Type B pancreatic cell (in vitro differentiated cells): ENCODE data around the gene LEPR. TPM values are rescaled to one million over a fixed set of nuclear protein-coding genes. Genes with fewer than 3 reads are reported as not detected.

ENCODE experiments used
- DNase-seq: peaks from one replicate; pipeline ENCODE4 v3.0.0; 2021; ENCODE audit warnings: mixed read lengths; ENCODE audit not compliant: unreplicated experiment; ENCODE audit errors: extremely low spot score
- H3K27ac Mint-ChIP-seq: 2 replicates; pipeline ENCODE4 v1.8.0; 2021; ENCODE audit warnings: mild to moderate bottlenecking, mixed read lengths
- H3K27me3 Mint-ChIP-seq: 2 replicates; pipeline ENCODE4 v1.8.0; 2021; ENCODE audit warnings: mixed read lengths
- H3K36me3 Mint-ChIP-seq: 2 replicates; pipeline ENCODE4 v1.8.0; 2021; ENCODE audit warnings: mixed read lengths
- H3K4me1 Mint-ChIP-seq: one replicate; pipeline ENCODE4 v1.8.0; 2021; ENCODE audit warnings: mixed read lengths; ENCODE audit not compliant: unreplicated experiment
- H3K4me3 Mint-ChIP-seq: 2 replicates; pipeline ENCODE4 v1.8.0; 2021; ENCODE audit warnings: mild to moderate bottlenecking, mixed read lengths
- H3K9me3 Mint-ChIP-seq: 2 replicates; pipeline ENCODE4 v1.8.0; 2021; ENCODE audit warnings: mixed read lengths
- CTCF ChIP-seq: fragments of 200-600 bp; sonication (generic); conservative IDR thresholded peaks from 2 replicates; pipeline ENCODE4 v1.5.0; 2021; ENCODE audit warnings: antibody characterized with exemption, mild to moderate bottlenecking
- total RNA-seq: library from RNA; stranded (reverse); gene quantifications from 2 replicates; pipeline ENCODE4 v1.2.1, GENCODE V29; 2021; ENCODE audit warnings: low replicate concordance

Gene LEPR
- total RNA-seq, 1 donor from 2014 or later = 5.4 TPM

GRCh38 chr1:65395887-65396612, 24.4 kb upstream of the LEPR start:
- no peak overlapping the region for H3K27ac Mint-ChIP-seq
- H3K9me3 Mint-ChIP-seq = no peaks in the 10 kb centered on the region
- H3K4me1 Mint-ChIP-seq = no peaks in the 10 kb centered on the region
- H3K27me3 Mint-ChIP-seq = no peaks in the 10 kb centered on the region
- H3K36me3 Mint-ChIP-seq = no peaks in the 10 kb centered on the region
- no peak for TF ChIP-seq CTCF
- no peak overlapping the region for H3K4me3 Mint-ChIP-seq
- DNase-seq = no peak

- Mint-ChIP-seq H3K27ac (no peak overlapping the region), H3K4me3 (no peak overlapping the region), H3K9me3 (no peaks in the 10 kb centered on the region), H3K4me1 (no peaks in the 10 kb centered on the region), H3K27me3 (no peaks in the 10 kb centered on the region), H3K36me3 (no peaks in the 10 kb centered on the region)
- no peak for DNase-seq
- TF ChIP-seq CTCF = no peak
These were observed 22.4 kb upstream of the LEPR start for GRCh38 chr1:65398083-65398482.

- Mint-ChIP-seq H3K36me3 (no peaks in the 10 kb centered on the region), H3K4me3 (no peak overlapping the region), H3K9me3 (no peaks in the 10 kb centered on the region), H3K4me1 (no peaks in the 10 kb centered on the region), H3K27ac (no peak overlapping the region), H3K27me3 (no peaks in the 10 kb centered on the region)
- no peak for TF ChIP-seq CTCF
- no peak for DNase-seq
These were observed 21.5 kb upstream of the LEPR start for GRCh38 chr1:65399003-65399402.

DNA sequence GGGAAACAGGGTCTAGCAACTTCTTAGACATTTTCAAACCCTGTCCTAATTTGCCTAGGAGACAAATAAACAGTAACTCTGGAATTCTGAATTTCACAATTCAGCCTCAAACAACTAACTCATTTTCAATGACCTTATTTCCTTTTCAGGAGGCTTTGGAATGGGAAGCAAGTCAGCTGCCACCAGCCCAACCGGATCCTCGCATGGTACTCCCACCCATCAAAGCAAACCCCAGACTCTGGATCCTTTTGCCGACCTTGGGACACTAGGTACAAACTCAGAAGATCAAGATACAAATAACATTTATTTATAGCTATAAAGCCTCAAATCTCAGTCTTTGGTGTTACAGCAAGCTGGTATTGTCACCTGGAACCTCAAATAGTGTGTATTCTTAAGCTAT, 18.9 kb upstream of the LEPR start:
- no peak for TF ChIP-seq CTCF
- no peak overlapping the region for H3K4me3 Mint-ChIP-seq
- H3K4me1 Mint-ChIP-seq = no peaks in the 10 kb centered on the region
- no peaks in the 10 kb centered on the region for H3K9me3 Mint-ChIP-seq
- DNase-seq = no peak
- no peak overlapping the region for H3K27ac Mint-ChIP-seq
- no peaks in the 10 kb centered on the region for H3K27me3 Mint-ChIP-seq
- no peaks in the 10 kb centered on the region for H3K36me3 Mint-ChIP-seq

DNA sequence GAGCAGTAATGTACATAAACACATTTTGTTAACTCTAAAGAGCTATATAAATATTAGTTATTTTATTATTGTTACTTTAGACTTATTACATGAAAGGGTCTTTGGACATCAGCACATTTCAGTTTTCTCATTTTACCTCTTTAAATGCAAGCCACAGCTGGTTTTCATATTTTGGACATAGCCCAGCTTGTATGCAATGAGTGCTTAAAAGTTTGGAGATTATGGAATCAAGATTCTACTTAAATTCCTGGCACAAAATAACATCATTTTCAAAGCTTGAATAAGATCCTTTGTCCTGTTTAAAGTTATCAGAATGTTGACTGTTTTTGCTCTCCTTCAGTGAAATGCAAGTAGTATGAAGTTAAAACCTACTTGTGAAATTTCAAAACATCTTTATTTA, 15.5 kb upstream of the LEPR start:
- Mint-ChIP-seq H3K4me1 (no peaks in the 10 kb centered on the region), H3K27me3 (no peaks in the 10 kb centered on the region), H3K36me3 (no peaks in the 10 kb centered on the region), H3K27ac (no peak overlapping the region), H3K9me3 (no peaks in the 10 kb centered on the region), H3K4me3 (no peak overlapping the region)
- no peak for DNase-seq
- no peak for TF ChIP-seq CTCF

DNA sequence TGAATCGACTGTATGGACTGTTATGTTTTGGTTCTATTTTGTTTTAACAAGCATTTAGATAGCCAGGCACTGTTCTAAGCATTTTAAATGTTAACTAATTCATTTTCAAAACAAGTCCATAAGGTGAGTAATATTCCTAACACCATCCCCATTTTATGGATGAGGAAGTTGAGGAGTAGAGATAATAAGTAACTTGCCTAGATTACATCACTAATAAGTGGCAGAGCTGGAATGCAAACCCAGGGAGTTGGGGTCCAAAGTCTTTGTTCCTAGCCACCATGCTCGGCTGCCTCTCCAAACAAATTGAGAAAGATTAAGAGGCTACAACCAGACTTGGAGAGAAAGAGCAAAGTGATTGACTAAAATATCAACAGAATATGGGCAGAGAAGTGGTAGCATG, 12.6 kb upstream of the LEPR start:
- Mint-ChIP-seq H3K36me3 (peaks cover 5% of the 10 kb centered on the region), H3K4me3 (no peak overlapping the region), H3K27me3 (no peaks in the 10 kb centered on the region), H3K9me3 (no peaks in the 10 kb centered on the region), H3K27ac (no peak overlapping the region), H3K4me1 (no peaks in the 10 kb centered on the region)
- TF ChIP-seq CTCF = no peak
- no peak for DNase-seq
